ENCODE results near the gene CREG1.

The CREG1 gene

DNA sequence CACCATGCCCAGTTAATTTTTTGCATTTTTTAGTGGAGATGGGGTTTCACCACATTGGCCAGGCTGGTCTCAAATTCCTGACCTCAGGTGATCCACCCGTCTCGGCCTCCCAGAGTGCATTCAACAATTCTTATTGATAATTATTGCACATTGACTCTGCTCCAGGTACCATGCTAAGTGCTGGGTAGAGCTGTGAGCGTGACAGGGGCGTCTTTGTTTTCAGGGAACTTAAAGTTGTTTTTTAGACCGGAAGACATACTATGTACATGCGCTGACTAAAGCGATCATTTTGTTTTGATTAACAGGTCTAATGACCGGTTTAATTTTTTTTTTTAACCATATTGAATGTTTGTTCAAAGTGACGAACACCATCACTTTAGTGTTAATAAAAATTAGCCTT is 39.3 kb downstream of the CREG1 start:
- DNase-seq: no peak
- Histone ChIP-seq H3K27me3 (ENCODE audit: insufficient read depth, low read length) (no peaks in the 10 kb centered on the region), H3K79me1 (ENCODE audit: low read length) (no peaks in the 10 kb centered on the region), H2BK12ac (ENCODE audit: low read length) (no peak overlapping the region), H2AK5ac (ENCODE audit: low read length) (no peak overlapping the region), H3K9ac (ENCODE audit: low read length) (no peak overlapping the region), H3K4ac (ENCODE audit: low read depth, low read length) (no peak overlapping the region), H3K79me2 (ENCODE audit: control insufficient read depth, insufficient read depth, low read length, poor library complexity) (no peaks in the 10 kb centered on the region), H3K4me2 (ENCODE audit: low read length) (no peak overlapping the region), H2AFZ (ENCODE audit: insufficient read depth, low read length, poor library complexity) (no peak overlapping the region), H3K36me3 (ENCODE audit: control insufficient read depth in 1 of 2, insufficient read depth in 2 of 2, low read length in 2 of 2) (no peaks in the 10 kb centered on the region), H4K8ac (ENCODE audit: low read depth, low read length) (no peak overlapping the region), H4K91ac (ENCODE audit: low read depth, low read length) (no peak overlapping the region), H4K12ac (ENCODE audit: low read depth, low read length) (no peak overlapping the region), H3K4me1 (ENCODE audit: control insufficient read depth in 1 of 2, insufficient read depth in 2 of 2, low read length in 2 of 2) (no peaks in the 10 kb centered on the region), H3K14ac (ENCODE audit: low read length) (no peak overlapping the region), H2BK120ac (ENCODE audit: insufficient read depth, low read length, poor library complexity) (no peak overlapping the region), H3K18ac (ENCODE audit: low read length) (no peak overlapping the region), H3K23ac (ENCODE audit: low read length) (no peak overlapping the region), H3K27ac (ENCODE audit: low read depth, low read length) (no peak overlapping the region), H3K9me3 (ENCODE audit: insufficient read depth, low read depth, low read length) (peaks cover 3% of the 10 kb centered on the region), H3K4me3 (ENCODE audit: low read depth, low read length) (no peak overlapping the region), H2BK5ac (ENCODE audit: low read depth, low read length, poor library complexity) (no peak overlapping the region)
- WGBS (ENCODE audit: extremely low coverage, insufficient coverage, insufficient read length): no CpG with 5 or more reads among the region's 9 CpGs

- H3K36me3 ChIP-seq (ENCODE audit: control insufficient read depth in 1 of 2, insufficient read depth in 2 of 2, low read length in 2 of 2): no peaks in the 10 kb centered on the region
- no peak overlapping the region for H3K9ac ChIP-seq (ENCODE audit: low read length)
- H3K79me1 ChIP-seq (ENCODE audit: low read length): no peaks in the 10 kb centered on the region
- H3K14ac ChIP-seq (ENCODE audit: low read length): no peak overlapping the region
- no peak overlapping the region for H3K27ac ChIP-seq (ENCODE audit: low read depth, low read length)
- no peaks in the 10 kb centered on the region for H3K27me3 ChIP-seq (ENCODE audit: insufficient read depth, low read length)
- no peak overlapping the region for H2AK5ac ChIP-seq (ENCODE audit: low read length)
- H3K4me2 ChIP-seq (ENCODE audit: low read length): no peak overlapping the region
- no peak overlapping the region for H4K91ac ChIP-seq (ENCODE audit: low read depth, low read length)
- no peak overlapping the region for H2BK5ac ChIP-seq (ENCODE audit: low read depth, low read length, poor library complexity)
- no peak overlapping the region for H3K4me3 ChIP-seq (ENCODE audit: low read depth, low read length)
- H3K18ac ChIP-seq (ENCODE audit: low read length): no peak overlapping the region
- no peak overlapping the region for H4K8ac ChIP-seq (ENCODE audit: low read depth, low read length)
- H3K79me2 ChIP-seq (ENCODE audit: control insufficient read depth, insufficient read depth, low read length, poor library complexity): no peaks in the 10 kb centered on the region
- H2BK120ac ChIP-seq (ENCODE audit: insufficient read depth, low read length, poor library complexity): no peak overlapping the region
- H3K23ac ChIP-seq (ENCODE audit: low read length): no peak overlapping the region
- peaks cover 3% of the 10 kb centered on the region for H3K9me3 ChIP-seq (ENCODE audit: insufficient read depth, low read depth, low read length)
- H3K4me1 ChIP-seq (ENCODE audit: control insufficient read depth in 1 of 2, insufficient read depth in 2 of 2, low read length in 2 of 2): no peaks in the 10 kb centered on the region
- H3K4ac ChIP-seq (ENCODE audit: low read depth, low read length): no peak overlapping the region
- H2AFZ ChIP-seq (ENCODE audit: insufficient read depth, low read length, poor library complexity): no peak overlapping the region
- no peak overlapping the region for H2BK12ac ChIP-seq (ENCODE audit: low read length)
- no CpG with 5 or more reads among the region's 7 CpGs for WGBS (ENCODE audit: extremely low coverage, insufficient coverage, insufficient read length)
- no peak for DNase-seq
- no peak overlapping the region for H4K12ac ChIP-seq (ENCODE audit: low read depth, low read length)
These were observed 41.4 kb downstream of the CREG1 start for GRCh38 chr1:167512046-167512654.

DNA sequence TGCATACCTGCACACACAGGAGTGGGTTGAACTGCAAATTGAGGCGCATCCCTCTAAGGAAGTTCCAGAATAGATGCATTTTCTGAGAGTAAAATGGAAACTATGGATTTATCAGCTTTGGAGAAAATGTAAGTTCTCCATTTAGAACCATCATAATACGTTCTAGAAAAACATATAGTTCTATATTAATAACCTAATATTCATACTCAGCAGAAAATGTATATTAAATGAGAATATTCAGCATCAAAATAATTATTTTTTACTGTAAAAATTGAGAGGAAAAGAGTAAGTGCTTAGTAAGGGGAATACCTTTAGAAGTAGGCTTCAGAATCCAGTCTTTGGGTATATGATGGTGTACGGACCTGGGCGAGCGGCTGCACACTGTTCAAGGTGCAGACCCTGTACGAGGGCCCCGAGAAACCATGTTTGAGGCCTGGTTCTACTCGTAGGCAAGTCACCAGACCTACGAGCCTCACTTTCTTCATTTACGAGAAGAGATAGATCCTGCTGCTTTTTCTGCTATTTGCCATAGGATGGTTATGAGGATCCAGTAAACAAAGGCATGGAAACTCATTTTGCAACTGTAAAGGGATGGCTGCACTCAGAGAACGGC is 42.1 kb downstream of the CREG1 start:
- H3K18ac ChIP-seq (ENCODE audit: low read length): no peak overlapping the region
- no peak overlapping the region for H4K8ac ChIP-seq (ENCODE audit: low read depth, low read length)
- H3K79me1 ChIP-seq (ENCODE audit: low read length): no peaks in the 10 kb centered on the region
- no peaks in the 10 kb centered on the region for H3K27me3 ChIP-seq (ENCODE audit: insufficient read depth, low read length)
- H3K27ac ChIP-seq (ENCODE audit: low read depth, low read length): no peak overlapping the region
- no peak overlapping the region for H4K12ac ChIP-seq (ENCODE audit: low read depth, low read length)
- DNase-seq: no peak
- H3K4ac ChIP-seq (ENCODE audit: low read depth, low read length): no peak overlapping the region
- H2AK5ac ChIP-seq (ENCODE audit: low read length): no peak overlapping the region
- H3K14ac ChIP-seq (ENCODE audit: low read length): no peak overlapping the region
- H3K23ac ChIP-seq (ENCODE audit: low read length): no peak overlapping the region
- no peak overlapping the region for H3K4me3 ChIP-seq (ENCODE audit: low read depth, low read length)
- H3K36me3 ChIP-seq (ENCODE audit: control insufficient read depth in 1 of 2, insufficient read depth in 2 of 2, low read length in 2 of 2): no peaks in the 10 kb centered on the region
- H3K79me2 ChIP-seq (ENCODE audit: control insufficient read depth, insufficient read depth, low read length, poor library complexity): no peaks in the 10 kb centered on the region
- H3K4me2 ChIP-seq (ENCODE audit: low read length): no peak overlapping the region
- no peak overlapping the region for H4K91ac ChIP-seq (ENCODE audit: low read depth, low read length)
- no CpG with 5 or more reads among the region's 11 CpGs for WGBS (ENCODE audit: extremely low coverage, insufficient coverage, insufficient read length)
- H3K9ac ChIP-seq (ENCODE audit: low read length): no peak overlapping the region
- peaks cover 3% of the 10 kb centered on the region for H3K9me3 ChIP-seq (ENCODE audit: insufficient read depth, low read depth, low read length)
- no peak overlapping the region for H2BK5ac ChIP-seq (ENCODE audit: low read depth, low read length, poor library complexity)
- no peak overlapping the region for H2BK12ac ChIP-seq (ENCODE audit: low read length)
- no peak overlapping the region for H2AFZ ChIP-seq (ENCODE audit: insufficient read depth, low read length, poor library complexity)
- H2BK120ac ChIP-seq (ENCODE audit: insufficient read depth, low read length, poor library complexity): no peak overlapping the region
- no peaks in the 10 kb centered on the region for H3K4me1 ChIP-seq (ENCODE audit: control insufficient read depth in 1 of 2, insufficient read depth in 2 of 2, low read length in 2 of 2)

- H3K79me1 ChIP-seq (ENCODE audit: low read length): no peaks in the 10 kb centered on the region
- no peak overlapping the region for H3K9ac ChIP-seq (ENCODE audit: low read length)
- WGBS (ENCODE audit: extremely low coverage, insufficient coverage, insufficient read length): no CpG with 5 or more reads among the region's 4 CpGs
- H3K4ac ChIP-seq (ENCODE audit: low read depth, low read length): no peak overlapping the region
- H3K27ac ChIP-seq (ENCODE audit: low read depth, low read length): no peak overlapping the region
- H2AFZ ChIP-seq (ENCODE audit: insufficient read depth, low read length, poor library complexity): no peak overlapping the region
- H3K4me1 ChIP-seq (ENCODE audit: control insufficient read depth in 1 of 2, insufficient read depth in 2 of 2, low read length in 2 of 2): no peaks in the 10 kb centered on the region
- H4K12ac ChIP-seq (ENCODE audit: low read depth, low read length): no peak overlapping the region
- no peak overlapping the region for H4K8ac ChIP-seq (ENCODE audit: low read depth, low read length)
- H2AK5ac ChIP-seq (ENCODE audit: low read length): no peak overlapping the region
- no peaks in the 10 kb centered on the region for H3K27me3 ChIP-seq (ENCODE audit: insufficient read depth, low read length)
- H3K4me2 ChIP-seq (ENCODE audit: low read length): no peak overlapping the region
- H3K14ac ChIP-seq (ENCODE audit: low read length): no peak overlapping the region
- no peaks in the 10 kb centered on the region for H3K36me3 ChIP-seq (ENCODE audit: control insufficient read depth in 1 of 2, insufficient read depth in 2 of 2, low read length in 2 of 2)
- no peak for DNase-seq
- H3K79me2 ChIP-seq (ENCODE audit: control insufficient read depth, insufficient read depth, low read length, poor library complexity): no peaks in the 10 kb centered on the region
- H4K91ac ChIP-seq (ENCODE audit: low read depth, low read length): no peak overlapping the region
- H3K4me3 ChIP-seq (ENCODE audit: low read depth, low read length): no peak overlapping the region
- H3K23ac ChIP-seq (ENCODE audit: low read length): no peak overlapping the region
- H3K18ac ChIP-seq (ENCODE audit: low read length): no peak overlapping the region
- H3K9me3 ChIP-seq (ENCODE audit: insufficient read depth, low read depth, low read length): peaks cover 3% of the 10 kb centered on the region
- no peak overlapping the region for H2BK5ac ChIP-seq (ENCODE audit: low read depth, low read length, poor library complexity)
- H2BK12ac ChIP-seq (ENCODE audit: low read length): no peak overlapping the region
- H2BK120ac ChIP-seq (ENCODE audit: insufficient read depth, low read length, poor library complexity): no peak overlapping the region
These were observed 42.7 kb downstream of the CREG1 start for GRCh38 chr1:167510881-167511280.

Measured in trophoblast cell (in vitro differentiated cells and primary cell).